ENCODE results near the gene NLRC5.

- TF ChIP-seq CTCF (IDR thresholded peaks at IDR 0.05) (no peak), POLR2A (IDR thresholded peaks at IDR 0.05) (no peak)
Measured at GRCh38 chr16:57041182-57042156, 52.1 kb downstream of the NLRC5 start.

Data from body of pancreas (tissue), 4 donors.